Measurements from ENCODE around the gene S100G.

GRCh38 chrX:16653424-16653823 is 3.5 kb downstream of the S100G start:
- TF ChIP-seq ZBTB33 (IDR thresholded peaks at IDR 0.05; ENCODE audit: borderline replicate concordance, low read depth) (no peak), CTCF (IDR thresholded peaks at IDR 0.05) (no peak), POLR2AphosphoS5 (IDR thresholded peaks at IDR 0.05; ENCODE audit: low read depth, low read length) (no peak), FOXM1 (IDR thresholded peaks at IDR 0.05; ENCODE audit: low read depth) (no peak), FOSL2 (IDR thresholded peaks at IDR 0.05; ENCODE audit: borderline replicate concordance, low read depth) (no peak), MAX (IDR thresholded peaks at IDR 0.05; ENCODE audit: low read depth) (no peak), REST (IDR thresholded peaks at IDR 0.05; ENCODE audit: low read depth, low read length) (no peak), YY1 (IDR thresholded peaks at IDR 0.05; ENCODE audit: low read depth) (no peak), USF1 (IDR thresholded peaks at IDR 0.05; ENCODE audit: borderline replicate concordance, low read depth) (no peak), TEAD4 (IDR thresholded peaks at IDR 0.05; ENCODE audit: borderline replicate concordance, insufficient read depth) (no peak), JUND (IDR thresholded peaks at IDR 0.05) (no peak), PBX3 (IDR thresholded peaks at IDR 0.05) (no peak), SIN3A (IDR thresholded peaks at IDR 0.05; ENCODE audit: borderline replicate concordance, low read depth, low read length) (no peak), TAF1 (IDR thresholded peaks at IDR 0.05; ENCODE audit: borderline replicate concordance, low read depth, low read length) (no peak)
